DMS53 (cell line): Measurements from ENCODE around the gene CAV3.
"Not testable (repeated sequence)": the region's sequence is repeated elsewhere in the genome, so short reads cannot be mapped to it uniquely, and the experiment has no call there.

Source experiments
- DNase-seq: peaks from one replicate; lab custom pipeline; 2025; lab: John Stamatoyannopoulos, UW

CAV3 gene

GRCh38 chr3:8733332-8734094, at the start of gene CAV3:
TSS of gene CAV3 (plus strand) at chr3:8733802. CDS start at chr3:8733877, 75 bp downstream.
- DNase-seq = no peak

DNA sequence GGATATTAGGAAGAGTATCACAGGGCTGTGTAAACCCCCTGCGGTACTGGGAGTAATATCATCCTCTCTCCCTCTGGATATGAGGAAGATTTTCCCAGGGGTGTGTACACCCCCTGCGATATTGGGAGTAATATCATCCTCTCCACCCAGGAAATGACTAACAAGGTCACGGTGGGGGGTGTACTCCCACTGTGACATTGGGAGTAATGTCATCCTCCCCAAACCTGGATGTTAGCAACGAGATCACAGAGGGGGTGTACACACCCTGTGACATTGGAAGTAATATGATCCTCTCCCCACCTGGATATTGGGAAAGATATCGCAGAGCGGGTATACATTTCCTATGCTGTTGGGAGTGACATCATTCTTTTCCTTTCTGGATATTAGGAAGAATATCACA, 48.6 kb upstream of the CAV3 start:
- not testable (repeated sequence) for DNase-seq

GRCh38 chr3:8691295-8691694, 42.3 kb upstream of the CAV3 start:
- not testable (repeated sequence) for DNase-seq

GRCh38 chr3:8702560-8702959, 31.0 kb upstream of the CAV3 start:
- DNase-seq = peak; percentile 0

DNA sequence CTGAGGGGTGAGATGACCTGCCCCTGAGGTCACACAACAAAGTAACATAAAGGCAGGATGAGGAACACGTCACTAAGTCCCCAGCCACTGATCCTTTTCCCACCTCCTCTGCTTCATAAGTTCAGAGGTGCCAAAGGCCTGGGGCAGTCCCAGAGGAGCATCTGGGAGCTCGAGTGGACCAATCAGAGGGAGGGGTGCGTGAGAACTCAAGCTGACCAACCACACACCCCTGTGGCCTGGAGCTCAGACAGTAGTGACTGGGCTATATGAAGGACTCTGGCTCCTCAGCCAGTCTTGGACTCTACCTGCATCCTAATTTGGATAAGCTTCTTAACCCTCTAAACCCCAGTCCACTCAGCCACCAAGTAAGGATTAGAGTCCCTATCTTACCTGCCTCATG, 28.0 kb upstream of the CAV3 start:
- DNase-seq = no peak

DNA sequence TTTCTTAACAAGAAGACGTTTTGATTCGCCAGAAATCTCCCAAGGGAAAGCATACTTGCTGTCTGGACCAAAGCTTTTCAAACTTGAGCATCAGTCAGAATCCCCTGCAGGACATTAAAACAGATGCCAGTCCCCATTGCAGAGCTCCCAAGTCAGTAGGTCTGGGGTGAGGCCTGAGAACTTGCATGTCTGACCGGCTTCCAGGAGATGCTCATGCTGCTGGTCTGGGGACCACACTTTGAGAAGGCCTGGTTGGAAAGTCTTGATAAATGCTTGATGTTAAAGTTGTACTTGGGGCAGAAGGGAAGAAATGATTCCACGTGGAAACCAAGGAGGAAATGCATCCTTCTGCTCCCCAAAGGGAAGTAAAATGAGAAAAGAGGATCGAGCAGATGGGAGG, 24.3 kb upstream of the CAV3 start:
- no peak for DNase-seq

- peak; percentile 70 for DNase-seq
Observed at GRCh38 chr3:8709801-8710507, 23.6 kb upstream of the CAV3 start.

DNA sequence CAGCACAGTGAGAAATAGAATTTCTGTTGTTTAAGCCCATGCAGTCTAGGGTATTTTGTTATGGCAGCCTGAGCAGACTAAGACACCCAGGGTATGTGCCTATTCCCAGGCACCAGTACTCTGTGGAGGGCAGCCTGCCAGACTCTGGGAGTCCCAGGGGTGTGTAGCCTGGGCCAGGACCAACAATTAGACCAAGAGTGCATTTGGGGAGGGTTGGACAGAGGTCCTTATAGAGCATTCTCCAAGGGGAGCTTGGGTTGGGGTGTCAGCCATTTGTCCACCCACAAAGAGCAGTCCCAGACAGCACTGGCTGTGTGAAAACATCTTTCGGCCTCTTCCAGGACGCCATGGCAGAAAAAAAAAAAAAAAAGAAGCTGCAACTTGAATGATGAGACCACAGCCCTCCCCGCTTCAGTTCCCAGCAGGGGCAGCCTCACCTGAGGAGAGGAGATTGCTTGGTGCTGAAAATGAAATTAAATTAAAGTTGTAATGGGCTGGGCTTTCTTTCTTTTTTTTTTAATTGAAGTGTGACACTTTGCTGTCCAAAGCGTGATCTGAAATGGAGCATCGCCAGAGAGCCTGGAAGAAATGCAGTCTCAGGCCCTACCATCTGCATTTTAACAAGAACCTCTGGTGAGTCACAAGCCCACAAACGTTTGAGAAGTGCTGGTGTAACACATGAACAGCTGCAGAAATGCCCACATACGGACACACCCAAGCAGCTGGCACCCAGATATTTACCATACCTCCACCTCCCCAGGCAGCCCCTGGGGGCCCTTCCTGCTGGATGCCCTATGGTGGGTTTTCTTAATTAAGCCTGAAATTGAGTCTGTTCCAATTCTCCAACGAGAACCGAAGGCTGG, 21.3 kb upstream of the CAV3 start:
- peak; percentile 48 for DNase-seq

GRCh38 chr3:8712908-8713255, 20.7 kb upstream of the CAV3 start:
- DNase-seq = peak; percentile 26

DNA sequence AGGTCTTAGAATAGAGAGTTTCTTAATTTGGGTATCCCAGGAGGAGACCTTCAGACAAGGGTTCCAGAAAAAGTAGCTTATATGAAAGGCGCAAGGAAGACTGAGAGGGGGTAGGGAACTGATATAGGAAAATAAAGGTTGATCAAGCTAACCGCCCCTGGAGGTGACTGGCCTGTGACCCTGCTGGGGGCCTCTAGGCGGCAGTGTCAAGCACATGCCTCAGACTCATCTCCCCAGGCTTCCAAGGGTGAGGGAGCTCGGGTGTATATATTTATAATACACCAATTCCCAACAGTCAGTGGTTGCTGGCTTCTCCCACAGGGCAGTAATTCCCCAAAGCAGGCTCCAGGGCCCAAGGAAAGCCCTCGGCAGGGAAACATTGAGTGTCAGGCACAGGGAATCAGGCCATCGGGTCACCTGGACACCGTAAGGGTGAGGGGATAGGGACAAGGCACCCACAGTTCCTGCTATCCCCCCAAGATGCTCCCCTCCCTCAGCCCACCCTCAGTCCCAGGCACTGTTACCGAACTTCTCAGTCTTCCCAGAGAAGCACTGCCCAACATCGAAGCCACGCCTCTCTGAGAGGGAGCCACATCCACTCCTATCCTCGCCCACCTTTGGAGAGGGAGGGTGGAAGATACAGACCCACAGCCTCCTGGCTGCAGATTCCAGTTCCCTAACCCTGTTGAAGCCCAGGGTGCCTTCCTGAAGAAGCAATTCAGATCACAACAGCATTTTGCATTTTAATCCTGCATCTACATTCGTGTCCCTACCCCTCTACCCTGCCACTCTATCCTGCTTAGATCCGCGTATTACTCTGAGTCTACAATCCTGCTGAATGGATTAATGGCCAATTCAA, 19.5 kb upstream of the CAV3 start:
- DNase-seq = peak; percentile 20

DNA sequence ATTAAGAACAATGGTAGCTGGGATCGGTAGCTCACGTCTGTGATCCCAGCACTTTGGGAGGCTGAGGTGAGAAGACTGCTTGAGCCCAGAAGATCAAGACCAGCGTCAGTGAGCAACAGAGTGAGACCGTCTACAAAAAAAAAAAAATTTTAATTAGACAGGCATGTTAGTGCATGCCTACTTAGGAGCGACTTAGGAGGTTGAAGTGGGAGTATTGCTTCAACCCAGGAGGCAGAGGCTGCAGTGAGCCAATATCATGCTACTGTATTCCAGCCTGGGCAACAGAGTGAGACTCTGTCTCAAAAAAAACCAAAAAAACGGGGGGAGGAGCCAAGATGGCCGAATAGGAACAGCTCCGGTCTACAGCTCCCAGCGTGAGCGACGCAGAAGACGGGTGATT, 17.8 kb upstream of the CAV3 start:
- DNase-seq = not testable (repeated sequence)

- DNase-seq = no peak
Observed at GRCh38 chr3:8722808-8723207, 10.8 kb upstream of the CAV3 start.

- DNase-seq = no peak
Observed at GRCh38 chr3:8723612-8724011, 10.0 kb upstream of the CAV3 start.

DNA sequence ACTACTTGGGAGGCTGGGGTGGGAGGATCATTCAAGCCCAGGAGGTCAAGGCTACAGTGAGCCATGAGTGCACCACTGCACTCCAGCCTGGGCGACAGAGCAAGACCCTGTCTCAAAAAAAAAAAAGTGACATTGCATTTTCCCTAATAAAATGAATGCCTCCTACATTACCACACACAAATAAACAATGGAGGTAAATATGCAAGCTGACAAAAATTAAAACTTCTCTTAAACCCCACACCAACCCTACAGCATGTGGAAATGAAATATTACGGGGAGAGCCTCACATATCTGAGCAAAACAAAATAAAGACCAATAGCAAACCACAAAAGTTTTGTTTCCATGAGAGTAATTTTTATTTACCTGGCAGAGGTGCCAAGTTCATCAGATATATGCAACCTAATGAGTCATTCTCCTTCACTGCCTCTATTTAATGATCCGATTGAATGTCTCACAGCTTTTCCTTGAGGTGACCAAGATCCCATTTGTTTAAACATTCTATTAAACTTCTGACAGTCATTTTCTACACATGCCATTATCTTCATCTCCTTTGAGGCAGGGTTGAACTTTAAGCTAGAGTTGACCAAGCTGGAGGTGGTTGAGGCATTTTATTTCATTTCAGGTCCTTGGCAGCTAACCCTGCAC, 9.4 kb upstream of the CAV3 start:
- no peak for DNase-seq

GRCh38 chr3:8727605-8728512, 5.7 kb upstream of the CAV3 start:
- no peak for DNase-seq

- no peak for DNase-seq
Observed at GRCh38 chr3:8729479-8729878, 4.1 kb upstream of the CAV3 start.

DNA sequence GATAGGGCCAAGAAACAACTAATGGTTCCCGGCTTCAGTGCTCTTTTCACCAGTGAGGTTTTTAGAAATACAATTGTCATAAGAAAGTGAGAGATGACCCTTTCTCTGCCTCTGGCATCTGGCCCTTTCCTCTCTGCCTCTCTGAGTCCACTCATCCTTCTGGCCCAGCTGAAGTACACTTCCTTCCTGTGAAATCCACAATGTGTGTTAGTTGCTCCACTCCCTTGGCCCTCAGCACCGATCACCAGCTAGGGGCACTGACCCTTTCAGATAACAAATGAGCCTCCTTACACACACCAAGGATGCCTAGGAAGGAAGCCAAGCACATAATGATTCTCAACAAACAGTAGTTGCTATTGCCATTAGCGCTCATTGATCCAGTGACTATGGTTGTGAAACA, 2.9 kb upstream of the CAV3 start:
- DNase-seq = no peak

- DNase-seq = no peak
Observed at GRCh38 chr3:8732413-8732812, 1.2 kb upstream of the CAV3 start.

GRCh38 chr3:8734137-8734878, 706 bp downstream of the CAV3 start:
- DNase-seq = no peak
